Neural cell (in vitro differentiated cells): Measurements from ENCODE around the gene ATP8B3. TPM values are rescaled to one million over a fixed set of nuclear protein-coding genes. Genes with fewer than 3 reads are reported as not detected.

Experiments used
- H2AFZ ChIP-seq: fragments of 200-600, 300-800 bp; sonication (generic), shearing (Covaris generic); 2 replicates; pipeline ENCODE4 v1.6.0; 2014; ENCODE audit warnings: low read depth, mild to moderate bottlenecking, antibody characterized with exemption, low read length, moderate library complexity
- H3F3A ChIP-seq: fragments of 200-600 bp; shearing (Covaris generic); 2 replicates; pipeline ENCODE4 v1.6.1; 2016; ENCODE audit warnings: mild to moderate bottlenecking, moderate library complexity, mixed read lengths, antibody characterized with exemption, low read length; ENCODE audit not compliant: insufficient read depth, poor library complexity, severe bottlenecking
- H3K27ac ChIP-seq: fragments of 200-600, 300-800 bp; sonication (generic), shearing (Covaris generic); 2 replicates; pipeline ENCODE4 v1.5.1; 2014; ENCODE audit warnings: mild to moderate bottlenecking, low read length, moderate library complexity
- H3K27me3 ChIP-seq: fragments of 300-800, 200-600 bp; sonication (generic), shearing (Covaris generic); 2 replicates; pipeline ENCODE4 v1.6.0; 2014; ENCODE audit warnings: mild to moderate bottlenecking, low read depth, low read length, moderate library complexity; ENCODE audit not compliant: insufficient read depth
- H3K36me3 ChIP-seq: fragments of 300-800, 200-600 bp; sonication (generic), shearing (Covaris generic); 2 replicates; pipeline ENCODE4 v1.5.1; 2014; ENCODE audit warnings: mild to moderate bottlenecking, antibody characterized with exemption, low read length, moderate library complexity; ENCODE audit not compliant: insufficient read depth
- H3K4me2 ChIP-seq: fragments of 300-800, 200-600 bp; sonication (generic), shearing (Covaris generic); 2 replicates; pipeline ENCODE4 v1.6.0; 2014; ENCODE audit warnings: mild to moderate bottlenecking, low read length
- H3K4me3 ChIP-seq: fragments of 300-800, 200-600 bp; sonication (generic), shearing (Covaris generic); 2 replicates; pipeline ENCODE4 v1.5.1; 2014; ENCODE audit warnings: mild to moderate bottlenecking, low read length, moderate library complexity
- H3K79me2 ChIP-seq: fragments of 200-600 bp; shearing (Covaris generic); replicated peaks from 2 replicates; pipeline ENCODE4 v1.6.0; 2014; ENCODE audit warnings: mild to moderate bottlenecking, low read length, moderate library complexity; ENCODE audit not compliant: insufficient read depth
- H3K9ac ChIP-seq: fragments of 300-800, 200-600 bp; sonication (generic), shearing (Covaris generic); 2 replicates; pipeline ENCODE4 v1.6.1; 2016; ENCODE audit warnings: mild to moderate bottlenecking, low read length, mixed read lengths
- H3K9me2 ChIP-seq: fragments of 200-600 bp; shearing (Covaris generic); 2 replicates; pipeline ENCODE4 v1.6.1; 2016; ENCODE audit warnings: mild to moderate bottlenecking, low read length, mixed read lengths; ENCODE audit not compliant: insufficient read depth
- H3K9me3 ChIP-seq: fragments of 200-600, 300-800 bp; sonication (generic), shearing (Covaris generic); 2 replicates; pipeline ENCODE4 v1.6.1; 2016; ENCODE audit warnings: mild to moderate bottlenecking, mixed run types, low read length, moderate library complexity, mixed read lengths
- H4K20me1 ChIP-seq: fragments of 200-600 bp; shearing (Covaris generic); 2 replicates; pipeline ENCODE4 v1.6.1; 2016; ENCODE audit warnings: mild to moderate bottlenecking, mixed run types; ENCODE audit not compliant: insufficient read depth
- EP300 ChIP-seq: fragments of 450-650 bp; conservative IDR thresholded peaks from 2 replicates; pipeline ENCODE4 v1.6.1; 2014; ENCODE audit warnings: antibody characterized with exemption, mild to moderate bottlenecking, moderate library complexity; ENCODE audit not compliant: poor library complexity, severe bottlenecking
- EZH2 ChIP-seq: fragments of 200-600, 300-800 bp; shearing (Covaris generic), sonication (generic); IDR thresholded peaks from 2 replicates; pipeline ENCODE4 v1.6.1; 2014; ENCODE audit warnings: antibody characterized with exemption, low read length, borderline replicate concordance, mild to moderate bottlenecking; ENCODE audit not compliant: insufficient read depth, poor library complexity, severe bottlenecking
- MXI1 ChIP-seq: fragments of 450-650 bp; conservative IDR thresholded peaks from 2 replicates; pipeline ENCODE4 v1.6.1; 2014; ENCODE audit warnings: antibody characterized with exemption, mild to moderate bottlenecking; ENCODE audit not compliant: poor library complexity, severe bottlenecking
- POLR2AphosphoS5 ChIP-seq: IDR thresholded peaks from 2 replicates; pipeline ENCODE4 v1.6.1; 2012
- RAD21 ChIP-seq: fragments of 450-650 bp; conservative IDR thresholded peaks from 2 replicates; pipeline ENCODE4 v1.6.1; 2014; ENCODE audit warnings: antibody characterized with exemption, mild to moderate bottlenecking, moderate library complexity
- SMC3 ChIP-seq: fragments of 450-650 bp; conservative IDR thresholded peaks from 2 replicates; pipeline ENCODE4 v1.6.1; 2014; ENCODE audit warnings: antibody characterized with exemption, mild to moderate bottlenecking, moderate library complexity; ENCODE audit not compliant: poor library complexity
- TAF1 ChIP-seq: IDR thresholded peaks from 2 replicates; pipeline ENCODE4 v1.6.1; 2012; ENCODE audit warnings: low read depth
- polyA plus RNA-seq: library from polyadenylated mRNA; depleted of rRNA; stranded (reverse); fragments of >200 nt; gene quantifications from 2 replicates; pipeline ENCODE4 v1.2.3, GENCODE V29; 2014
- TF ChIP-seq, protein P1 (sequence below): fragments of 450-650 bp; IDR thresholded peaks from 2 replicates; pipeline ENCODE4 v1.5.1; 2014; ENCODE audit warnings: antibody characterized with exemption, mild to moderate bottlenecking, moderate library complexity; ENCODE audit not compliant: poor library complexity, severe bottlenecking
- TF ChIP-seq, protein P2 (sequence below): IDR thresholded peaks from 2 replicates; pipeline ENCODE4 v1.6.1; 2012; ENCODE audit warnings: borderline replicate concordance

ATP8B3 gene
- polyA plus RNA-seq, 1 donor from 2014 or later: 1.5 TPM

- Histone ChIP-seq H4K20me1 (no peaks in the 10 kb centered on the region), H3K4me3 (peak overlapping the region; percentile 35)
Measured at GRCh38 chr19:1757468-1758230, 54.4 kb downstream of the ATP8B3 start.

DNA sequence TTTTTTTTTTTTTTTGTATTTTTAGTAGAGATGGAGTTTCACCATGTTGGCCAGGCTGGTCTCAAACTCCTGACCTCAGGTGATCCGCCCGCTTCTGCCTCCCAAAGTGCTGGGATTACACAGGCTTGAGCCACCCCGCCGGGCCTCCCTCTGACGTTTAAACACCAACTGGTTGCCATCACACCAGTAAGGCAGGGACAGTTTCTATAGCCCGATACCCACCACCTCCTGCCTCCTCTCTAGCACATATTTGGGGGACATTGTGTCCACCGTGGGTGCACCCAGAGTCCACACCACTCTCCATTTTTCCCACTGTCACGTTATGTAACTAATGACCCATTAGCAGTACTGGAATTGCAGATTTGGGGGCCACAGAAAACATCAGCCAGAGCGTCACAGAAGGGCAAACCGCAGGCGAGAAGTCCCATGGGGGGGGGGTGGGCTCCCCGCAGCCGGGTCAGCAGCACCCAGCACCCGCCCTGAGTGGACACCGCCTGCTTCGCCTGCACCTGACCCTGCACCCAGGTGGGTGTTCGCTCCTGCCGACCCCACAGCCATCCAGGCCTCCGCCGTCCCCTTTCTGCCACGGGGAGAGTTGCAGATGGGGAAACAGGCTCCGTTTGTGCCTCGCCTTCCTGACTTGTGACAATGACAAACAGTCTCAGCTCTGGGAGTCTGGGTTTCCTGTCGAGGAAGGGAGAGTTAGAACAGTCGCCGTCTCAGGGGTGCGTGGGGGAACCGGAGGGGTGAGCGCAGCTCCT lies 55.2 kb downstream of the ATP8B3 start:
- no peaks in the 10 kb centered on the region for H3K79me2 ChIP-seq
- peaks cover 87% of the 10 kb centered on the region for H3K27me3 ChIP-seq
- no peaks in the 10 kb centered on the region for H3K9me3 ChIP-seq
- TF ChIP-seq SMC3 (no peak), POLR2AphosphoS5 (no peak), EP300 (no peak)
- TF ChIP-seq, protein P1, sequence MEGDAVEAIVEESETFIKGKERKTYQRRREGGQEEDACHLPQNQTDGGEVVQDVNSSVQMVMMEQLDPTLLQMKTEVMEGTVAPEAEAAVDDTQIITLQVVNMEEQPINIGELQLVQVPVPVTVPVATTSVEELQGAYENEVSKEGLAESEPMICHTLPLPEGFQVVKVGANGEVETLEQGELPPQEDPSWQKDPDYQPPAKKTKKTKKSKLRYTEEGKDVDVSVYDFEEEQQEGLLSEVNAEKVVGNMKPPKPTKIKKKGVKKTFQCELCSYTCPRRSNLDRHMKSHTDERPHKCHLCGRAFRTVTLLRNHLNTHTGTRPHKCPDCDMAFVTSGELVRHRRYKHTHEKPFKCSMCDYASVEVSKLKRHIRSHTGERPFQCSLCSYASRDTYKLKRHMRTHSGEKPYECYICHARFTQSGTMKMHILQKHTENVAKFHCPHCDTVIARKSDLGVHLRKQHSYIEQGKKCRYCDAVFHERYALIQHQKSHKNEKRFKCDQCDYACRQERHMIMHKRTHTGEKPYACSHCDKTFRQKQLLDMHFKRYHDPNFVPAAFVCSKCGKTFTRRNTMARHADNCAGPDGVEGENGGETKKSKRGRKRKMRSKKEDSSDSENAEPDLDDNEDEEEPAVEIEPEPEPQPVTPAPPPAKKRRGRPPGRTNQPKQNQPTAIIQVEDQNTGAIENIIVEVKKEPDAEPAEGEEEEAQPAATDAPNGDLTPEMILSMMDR: no peak
- H3K4me2 ChIP-seq: no peak overlapping the region
- H4K20me1 ChIP-seq: no peaks in the 10 kb centered on the region
- H3K4me3 ChIP-seq: peak overlapping the region; percentile 35
- H3K27ac ChIP-seq: no peak overlapping the region
- no peaks in the 10 kb centered on the region for H3K36me3 ChIP-seq
- no peaks in the 10 kb centered on the region for H3K9me2 ChIP-seq
- no peak overlapping the region for H2AFZ ChIP-seq
- no peaks in the 10 kb centered on the region for H3F3A ChIP-seq
- no peak overlapping the region for H3K9ac ChIP-seq

More at GRCh38 chr19:1757468-1758230, 54.4 kb downstream of the ATP8B3 start:
- Histone ChIP-seq H3K9me2 (no peaks in the 10 kb centered on the region), H3K27ac (no peak overlapping the region), H3F3A (no peaks in the 10 kb centered on the region), H3K4me2 (no peak overlapping the region), H3K79me2 (no peaks in the 10 kb centered on the region), H3K9ac (no peak overlapping the region), H3K9me3 (no peaks in the 10 kb centered on the region), H2AFZ (no peak overlapping the region), H3K27me3 (peaks cover 87% of the 10 kb centered on the region), H3K36me3 (no peaks in the 10 kb centered on the region)
- TF ChIP-seq TAF1: no peak
- peak; percentile 95 for TF ChIP-seq EZH2

DNA sequence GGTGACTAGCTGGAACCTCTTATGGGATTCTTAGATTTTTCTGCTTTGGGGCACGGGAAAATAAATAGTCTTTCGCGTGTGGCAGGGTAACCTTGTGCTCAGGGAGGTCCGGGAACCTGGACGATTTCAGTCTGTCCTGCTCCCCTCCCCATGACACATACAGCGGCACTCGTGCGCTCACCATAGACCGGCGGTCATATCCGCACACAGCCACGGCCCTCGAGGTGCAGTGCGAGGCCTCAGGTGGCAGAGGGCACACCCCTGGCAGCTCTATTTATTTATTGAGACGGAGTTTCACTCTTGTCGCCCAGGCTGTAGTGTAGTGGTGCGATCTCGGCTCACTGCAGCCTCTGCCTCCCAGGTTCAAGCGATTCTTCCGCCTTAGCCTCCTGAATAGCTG lies 55.8 kb downstream of the ATP8B3 start:
- TF ChIP-seq, protein P1: no peak
- TF ChIP-seq TAF1: no peak
- TF ChIP-seq EZH2: no peak
- TF ChIP-seq MXI1: no peak
- TF ChIP-seq, protein P2, sequence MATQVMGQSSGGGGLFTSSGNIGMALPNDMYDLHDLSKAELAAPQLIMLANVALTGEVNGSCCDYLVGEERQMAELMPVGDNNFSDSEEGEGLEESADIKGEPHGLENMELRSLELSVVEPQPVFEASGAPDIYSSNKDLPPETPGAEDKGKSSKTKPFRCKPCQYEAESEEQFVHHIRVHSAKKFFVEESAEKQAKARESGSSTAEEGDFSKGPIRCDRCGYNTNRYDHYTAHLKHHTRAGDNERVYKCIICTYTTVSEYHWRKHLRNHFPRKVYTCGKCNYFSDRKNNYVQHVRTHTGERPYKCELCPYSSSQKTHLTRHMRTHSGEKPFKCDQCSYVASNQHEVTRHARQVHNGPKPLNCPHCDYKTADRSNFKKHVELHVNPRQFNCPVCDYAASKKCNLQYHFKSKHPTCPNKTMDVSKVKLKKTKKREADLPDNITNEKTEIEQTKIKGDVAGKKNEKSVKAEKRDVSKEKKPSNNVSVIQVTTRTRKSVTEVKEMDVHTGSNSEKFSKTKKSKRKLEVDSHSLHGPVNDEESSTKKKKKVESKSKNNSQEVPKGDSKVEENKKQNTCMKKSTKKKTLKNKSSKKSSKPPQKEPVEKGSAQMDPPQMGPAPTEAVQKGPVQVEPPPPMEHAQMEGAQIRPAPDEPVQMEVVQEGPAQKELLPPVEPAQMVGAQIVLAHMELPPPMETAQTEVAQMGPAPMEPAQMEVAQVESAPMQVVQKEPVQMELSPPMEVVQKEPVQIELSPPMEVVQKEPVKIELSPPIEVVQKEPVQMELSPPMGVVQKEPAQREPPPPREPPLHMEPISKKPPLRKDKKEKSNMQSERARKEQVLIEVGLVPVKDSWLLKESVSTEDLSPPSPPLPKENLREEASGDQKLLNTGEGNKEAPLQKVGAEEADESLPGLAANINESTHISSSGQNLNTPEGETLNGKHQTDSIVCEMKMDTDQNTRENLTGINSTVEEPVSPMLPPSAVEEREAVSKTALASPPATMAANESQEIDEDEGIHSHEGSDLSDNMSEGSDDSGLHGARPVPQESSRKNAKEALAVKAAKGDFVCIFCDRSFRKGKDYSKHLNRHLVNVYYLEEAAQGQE: no peak
- no peak for TF ChIP-seq SMC3
- no peak for TF ChIP-seq EP300
- TF ChIP-seq RAD21: no peak
- H3K79me2 ChIP-seq: no peaks in the 10 kb centered on the region
- no peak overlapping the region for H2AFZ ChIP-seq
- H3K9me3 ChIP-seq: no peaks in the 10 kb centered on the region
- no peaks in the 10 kb centered on the region for H3K9me2 ChIP-seq
- peak overlapping the region; percentile 62 for H3K4me3 ChIP-seq
- H3K27ac ChIP-seq: no peak overlapping the region
- no peak overlapping the region for H3K4me2 ChIP-seq
- H3K27me3 ChIP-seq: peaks cover 87% of the 10 kb centered on the region
- H3F3A ChIP-seq: no peaks in the 10 kb centered on the region
- H4K20me1 ChIP-seq: no peaks in the 10 kb centered on the region
- peak overlapping the region; percentile 57 for H3K9ac ChIP-seq
- H3K36me3 ChIP-seq: no peaks in the 10 kb centered on the region
